Peyer's patch (tissue), 4 donors: ENCODE measurements around the gene SP9. TPM values are rescaled to one million over a fixed set of nuclear protein-coding genes. Genes with fewer than 3 reads are reported as not detected.

Experiments used
- DNase-seq, 3 donors: peaks; one replicate each; pipeline ENCODE4 v3.0.0-alpha.2; 2017 to 2019
- H3K27ac ChIP-seq, 4 donors: fragments of 200-600 bp; sonication (generic); one replicate each; pipeline ENCODE4 v1.5.1; 2016 to 2019
- H3K27me3 ChIP-seq, 2 donors: fragments of 200-600 bp; sonication (generic); one replicate each; pipeline ENCODE4 v1.5.1; 2019
- H3K36me3 ChIP-seq, 3 donors: fragments of 200-600 bp; sonication (generic); one replicate each; pipeline ENCODE4 v1.5.1; 2016 to 2019
- H3K4me1 ChIP-seq, 4 donors: fragments of 200-600 bp; sonication (generic); one replicate each; pipeline ENCODE4 v1.5.1; 2016 to 2019
- H3K4me3 ChIP-seq, 4 donors: fragments of 200-600 bp; sonication (generic); 1 replicate in 3 of 4; 2 replicates in 1 of 4; pipeline ENCODE4 v1.5.1; 2016 to 2019; ENCODE audit warnings: mild to moderate bottlenecking in 1 of 4
- H3K9me3 ChIP-seq, 4 donors: fragments of 200-600 bp; sonication (generic); one replicate each; pipeline ENCODE4 v1.5.1; 2016 to 2019; ENCODE audit warnings: mild to moderate bottlenecking in 1 of 4
- POLR2A ChIP-seq, 2 donors: fragments of 450-650 bp; IDR thresholded peaks; one replicate each; pipeline ENCODE4 v1.5.1; 2017; ENCODE audit warnings: antibody characterized with exemption in 2 of 2, mild to moderate bottlenecking in 2 of 2, moderate library complexity in 2 of 2
- total RNA-seq, 4 donors: library from RNA; depleted of rRNA; stranded (reverse); fragments of >200 nt; gene quantifications; one replicate each; pipeline ENCODE4 v1.1.0, GENCODE V29; 2016
- TF ChIP-seq, protein P1 (sequence below), 6 experiments: fragments of 450-650 bp in 4 of 6; fragments of 200-600 bp in 2 of 6; sonication (generic) in 1 of 6; IDR thresholded peaks; one replicate each; pipeline ENCODE4 v1.5.1; 2017 to 2019; ENCODE audit warnings: antibody characterized with exemption in 6 of 6, mild to moderate bottlenecking in 3 of 6, moderate library complexity in 1 of 6

Gene SP9
- total RNA-seq, 4 donors from 2014 or later = not detected

DNA sequence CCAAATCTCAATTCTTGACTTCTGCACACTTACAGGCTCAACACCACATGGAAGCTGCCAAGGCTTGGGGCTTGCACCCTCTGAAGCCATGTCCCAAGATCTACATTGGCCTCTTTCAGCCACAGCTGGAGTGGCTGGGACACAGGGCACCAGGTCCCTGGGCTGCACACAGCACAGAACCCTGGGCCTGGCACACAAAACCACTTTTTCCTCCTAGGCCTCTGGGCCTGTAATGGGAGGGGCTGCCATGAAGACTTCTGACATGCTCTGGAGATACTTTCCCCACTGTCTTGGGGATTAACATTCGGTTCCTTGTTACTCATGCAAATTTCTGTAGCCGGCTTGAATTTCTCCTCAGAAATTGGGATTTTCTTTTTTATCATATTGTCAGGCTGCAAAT, 29.9 kb downstream of the SP9 start:
- no peak overlapping the region for H3K4me3 ChIP-seq
- H3K4me1 ChIP-seq = no peaks in the 10 kb centered on the region
- no peak for DNase-seq
- H3K27ac ChIP-seq = no peak overlapping the region
- no peaks in the 10 kb centered on the region for H3K27me3 ChIP-seq
- no peaks in the 10 kb centered on the region for H3K9me3 ChIP-seq
- TF ChIP-seq, protein P1, sequence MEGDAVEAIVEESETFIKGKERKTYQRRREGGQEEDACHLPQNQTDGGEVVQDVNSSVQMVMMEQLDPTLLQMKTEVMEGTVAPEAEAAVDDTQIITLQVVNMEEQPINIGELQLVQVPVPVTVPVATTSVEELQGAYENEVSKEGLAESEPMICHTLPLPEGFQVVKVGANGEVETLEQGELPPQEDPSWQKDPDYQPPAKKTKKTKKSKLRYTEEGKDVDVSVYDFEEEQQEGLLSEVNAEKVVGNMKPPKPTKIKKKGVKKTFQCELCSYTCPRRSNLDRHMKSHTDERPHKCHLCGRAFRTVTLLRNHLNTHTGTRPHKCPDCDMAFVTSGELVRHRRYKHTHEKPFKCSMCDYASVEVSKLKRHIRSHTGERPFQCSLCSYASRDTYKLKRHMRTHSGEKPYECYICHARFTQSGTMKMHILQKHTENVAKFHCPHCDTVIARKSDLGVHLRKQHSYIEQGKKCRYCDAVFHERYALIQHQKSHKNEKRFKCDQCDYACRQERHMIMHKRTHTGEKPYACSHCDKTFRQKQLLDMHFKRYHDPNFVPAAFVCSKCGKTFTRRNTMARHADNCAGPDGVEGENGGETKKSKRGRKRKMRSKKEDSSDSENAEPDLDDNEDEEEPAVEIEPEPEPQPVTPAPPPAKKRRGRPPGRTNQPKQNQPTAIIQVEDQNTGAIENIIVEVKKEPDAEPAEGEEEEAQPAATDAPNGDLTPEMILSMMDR (IDR thresholded peaks at IDR 0.05) = no peak
- no peak for TF ChIP-seq POLR2A (IDR thresholded peaks at IDR 0.05)
- H3K36me3 ChIP-seq = peaks cover 0 to 58% (median 0%) of the 10 kb centered on the region in 3 donors

DNA sequence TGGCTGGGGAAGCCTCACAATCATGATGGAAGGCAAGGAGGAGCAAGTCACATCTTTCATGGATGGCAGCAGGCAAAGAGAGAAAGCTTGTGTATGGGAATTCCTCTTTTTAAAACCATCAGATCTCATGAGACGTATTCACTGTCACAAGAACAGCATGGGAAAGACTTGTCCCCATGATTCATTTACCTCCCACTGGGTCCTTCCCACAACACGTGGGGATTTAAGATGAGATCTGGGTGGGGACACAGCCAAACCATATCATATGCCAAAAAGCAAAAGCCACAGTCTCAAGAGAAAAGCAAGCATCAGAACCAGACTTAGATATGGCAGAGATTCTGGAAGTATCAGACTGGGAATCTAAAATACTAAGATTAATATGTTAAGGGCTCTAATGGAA, 30.8 kb downstream of the SP9 start:
- Histone ChIP-seq H3K27me3 (no peaks in the 10 kb centered on the region), H3K4me3 (no peak overlapping the region), H3K4me1 (no peaks in the 10 kb centered on the region), H3K27ac (no peak overlapping the region), H3K9me3 (no peaks in the 10 kb centered on the region), H3K36me3 (peaks cover 0 to 66% (median 0%) of the 10 kb centered on the region in 3 donors)
- no peak for DNase-seq
- TF ChIP-seq, protein P1 (IDR thresholded peaks at IDR 0.05) = no peak
- TF ChIP-seq POLR2A (IDR thresholded peaks at IDR 0.05) = no peak

GRCh38 chr2:174368691-174369090, 33.9 kb downstream of the SP9 start:
- H3K27me3 ChIP-seq = no peaks in the 10 kb centered on the region
- DNase-seq = no peak
- H3K36me3 ChIP-seq = peaks cover 0 to 69% (median 0%) of the 10 kb centered on the region in 3 donors
- H3K4me1 ChIP-seq = no peaks in the 10 kb centered on the region
- no peak for TF ChIP-seq POLR2A (IDR thresholded peaks at IDR 0.05)
- TF ChIP-seq, protein P1 (IDR thresholded peaks at IDR 0.05) = no peak
- H3K4me3 ChIP-seq = no peak overlapping the region
- H3K9me3 ChIP-seq = no peaks in the 10 kb centered on the region
- no peak overlapping the region for H3K27ac ChIP-seq

- no peak overlapping the region for H3K27ac ChIP-seq
- H3K9me3 ChIP-seq = no peaks in the 10 kb centered on the region
- DNase-seq = no peak
- no peak overlapping the region for H3K4me3 ChIP-seq
- TF ChIP-seq, protein P1 (IDR thresholded peaks at IDR 0.05) = no peak
- no peak for TF ChIP-seq POLR2A (IDR thresholded peaks at IDR 0.05)
- H3K27me3 ChIP-seq = no peaks in the 10 kb centered on the region
- peaks cover 0 to 89% (median 0%) of the 10 kb centered on the region in 3 donors for H3K36me3 ChIP-seq
- H3K4me1 ChIP-seq = no peaks in the 10 kb centered on the region
These were observed 42.2 kb downstream of the SP9 start for GRCh38 chr2:174376967-174377366.

- no peaks in the 10 kb centered on the region for H3K27me3 ChIP-seq
- peaks cover 0 to 59% (median 0%) of the 10 kb centered on the region in 3 donors for H3K36me3 ChIP-seq
These were observed 49.0 kb downstream of the SP9 start for GRCh38 chr2:174383796-174384195.

More at GRCh38 chr2:174383796-174384195, 49.0 kb downstream of the SP9 start:
- Histone ChIP-seq H3K4me3 (no peak overlapping the region), H3K4me1 (no peaks in the 10 kb centered on the region), H3K9me3 (no peaks in the 10 kb centered on the region), H3K27ac (no peak overlapping the region)
- no peak for TF ChIP-seq POLR2A (IDR thresholded peaks at IDR 0.05)
- TF ChIP-seq, protein P1 (IDR thresholded peaks at IDR 0.05) = no peak
- no peak for DNase-seq
